HEK293 (cell line): ENCODE results near the gene COL1A1.

Experiments
- CTCF ChIA-PET: fragments of 350-600 bp; formaldehyde crosslinking; extraction: SDS; loops from one replicate; lab custom pipeline; 2021; ENCODE audit warnings: antibody characterized with exemption; lab: Yijun Ruan, JAX
- POLR2A ChIA-PET: fragments of 300-600 bp; formaldehyde crosslinking; extraction: SDS; loops from one replicate; lab custom pipeline; 2020; ENCODE audit warnings: antibody characterized with exemption, inconsistent platforms; lab: Yijun Ruan, JAX
- H3K27ac ChIP-seq: fragments of 200-500 bp; sonication (Bioruptor generic); 2 replicates; pipeline ENCODE4 v1.5.1; 2014; ENCODE audit warnings: low read depth, low read length, control low read depth, inconsistent platforms; ENCODE audit errors: extremely low read depth
- H3K36me3 ChIP-seq, 2 experiments: fragments of 200-500 bp in 1 of 2; sonication (Bioruptor generic) in 1 of 2; 1 replicate in 1 of 2; 2 replicates in 1 of 2; pipeline ENCODE4 v1.5.1; 2014 to 2017; ENCODE audit warnings: inconsistent platforms in 2 of 2, low read length in 2 of 2; ENCODE audit not compliant: control insufficient read depth in 2 of 2, insufficient read depth in 1 of 2
- H3K4me1 ChIP-seq: fragments of 200-500 bp; sonication (Bioruptor generic); 2 replicates; pipeline ENCODE4 v1.5.1; 2014; ENCODE audit warnings: mild to moderate bottlenecking, low read length, inconsistent platforms; ENCODE audit not compliant: control insufficient read depth, insufficient read depth
- H3K4me3 ChIP-seq: 2 replicates; pipeline ENCODE4 v1.5.1; 2011; ENCODE audit warnings: low read depth, mild to moderate bottlenecking, control low read depth, low read length, moderate library complexity
- H3K9me3 ChIP-seq: fragments of 200-500 bp; sonication (Bioruptor generic); 2 replicates; pipeline ENCODE4 v1.5.1; 2014; ENCODE audit warnings: low read depth, low read length, inconsistent platforms; ENCODE audit not compliant: control insufficient read depth, insufficient read depth
- GLIS1 ChIP-seq: fragments of 450-650 bp; formaldehyde crosslinking; IDR thresholded peaks from 2 replicates; pipeline ENCODE4 v1.5.1; 2016; ENCODE audit warnings: missing biosample characterization, missing genetic modification characterization
- GLIS2 ChIP-seq: fragments of 450-650 bp; formaldehyde crosslinking; IDR thresholded peaks from 2 replicates; pipeline ENCODE4 v1.5.1; 2016; ENCODE audit warnings: missing biosample characterization, missing genetic modification characterization
- KLF8 ChIP-seq: fragments of 450-650 bp; formaldehyde crosslinking; IDR thresholded peaks from 2 replicates; pipeline ENCODE4 v1.5.1; 2016; ENCODE audit warnings: missing biosample characterization, missing genetic modification characterization
- OSR2 ChIP-seq: fragments of 450-650 bp; formaldehyde crosslinking; IDR thresholded peaks from 2 replicates; pipeline ENCODE4 v1.5.1; 2016; ENCODE audit warnings: missing biosample characterization, missing genetic modification characterization
- OVOL3 ChIP-seq: fragments of 450-650 bp; formaldehyde crosslinking; IDR thresholded peaks from 2 replicates; pipeline ENCODE4 v1.5.1; 2016; ENCODE audit warnings: missing biosample characterization, missing genetic modification characterization
- SETDB1 ChIP-seq: IDR thresholded peaks from one replicate; pipeline ENCODE4 v1.6.1; 2017; ENCODE audit warnings: mild to moderate bottlenecking, low read length, moderate library complexity, mixed read lengths; ENCODE audit not compliant: insufficient read length
- ZBTB20 ChIP-seq: fragments of 450-650 bp; formaldehyde crosslinking; IDR thresholded peaks from 2 replicates; pipeline ENCODE4 v1.5.1; 2016; ENCODE audit warnings: missing biosample characterization, missing genetic modification characterization
- ZBTB48 ChIP-seq: fragments of 450-650 bp; formaldehyde crosslinking; IDR thresholded peaks from 2 replicates; pipeline ENCODE4 v1.5.1; 2016; ENCODE audit warnings: missing biosample characterization, missing genetic modification characterization
- ZNF223 ChIP-seq: fragments of 450-650 bp; formaldehyde crosslinking; IDR thresholded peaks from 2 replicates; pipeline ENCODE4 v1.5.1; 2016; ENCODE audit warnings: missing biosample characterization, missing genetic modification characterization
- ZNF24 ChIP-seq: fragments of 450-650 bp; formaldehyde crosslinking; IDR thresholded peaks from 2 replicates; pipeline ENCODE4 v1.5.1; 2016; ENCODE audit warnings: missing biosample characterization, missing genetic modification characterization
- ZNF335 ChIP-seq: fragments of 450-650 bp; formaldehyde crosslinking; conservative IDR thresholded peaks from 2 replicates; pipeline ENCODE4 v1.5.1; 2016; ENCODE audit warnings: missing biosample characterization, missing genetic modification characterization
- ZNF610 ChIP-seq: fragments of 450-650 bp; formaldehyde crosslinking; IDR thresholded peaks from 2 replicates; pipeline ENCODE4 v1.5.1; 2016; ENCODE audit warnings: missing biosample characterization, missing genetic modification characterization, borderline replicate concordance
- ZNF660 ChIP-seq: fragments of 450-650 bp; IDR thresholded peaks from 2 replicates; pipeline ENCODE4 v1.5.1; 2018; ENCODE audit warnings: missing biosample characterization, mild to moderate bottlenecking, missing genetic modification characterization
- ZSCAN30 ChIP-seq: fragments of 450-650 bp; IDR thresholded peaks from 2 replicates; pipeline ENCODE4 v1.5.1; 2018; ENCODE audit warnings: missing biosample characterization, mild to moderate bottlenecking, missing genetic modification characterization, moderate library complexity
- TF ChIP-seq, protein P1 (sequence below): fragments of 450-650 bp; formaldehyde crosslinking; IDR thresholded peaks from 2 replicates; pipeline ENCODE4 v1.5.1; 2016; ENCODE audit warnings: missing biosample characterization, missing genetic modification characterization
- TF ChIP-seq, protein P2 (sequence below): fragments of 450-650 bp; formaldehyde crosslinking; conservative IDR thresholded peaks from 2 replicates; pipeline ENCODE4 v1.5.1; 2016; ENCODE audit warnings: low read depth, missing biosample characterization, missing genetic modification characterization
- TF ChIP-seq, protein P3 (sequence below): fragments of 450-650 bp; formaldehyde crosslinking; optimal IDR thresholded peaks from 2 replicates; pipeline ENCODE3; 2016; ENCODE audit warnings: missing biosample characterization, mild to moderate bottlenecking, missing genetic modification characterization
- TF ChIP-seq, protein P4 (sequence below): fragments of 450-650 bp; formaldehyde crosslinking; IDR thresholded peaks from 2 replicates; pipeline ENCODE4 v1.5.1; 2016; ENCODE audit warnings: missing biosample characterization, missing genetic modification characterization
- TF ChIP-seq, protein P5 (sequence below): fragments of 450-650 bp; formaldehyde crosslinking; IDR thresholded peaks from 2 replicates; pipeline ENCODE4 v1.5.1; 2017; ENCODE audit warnings: missing biosample characterization, missing genetic modification characterization

Gene COL1A1

DNA sequence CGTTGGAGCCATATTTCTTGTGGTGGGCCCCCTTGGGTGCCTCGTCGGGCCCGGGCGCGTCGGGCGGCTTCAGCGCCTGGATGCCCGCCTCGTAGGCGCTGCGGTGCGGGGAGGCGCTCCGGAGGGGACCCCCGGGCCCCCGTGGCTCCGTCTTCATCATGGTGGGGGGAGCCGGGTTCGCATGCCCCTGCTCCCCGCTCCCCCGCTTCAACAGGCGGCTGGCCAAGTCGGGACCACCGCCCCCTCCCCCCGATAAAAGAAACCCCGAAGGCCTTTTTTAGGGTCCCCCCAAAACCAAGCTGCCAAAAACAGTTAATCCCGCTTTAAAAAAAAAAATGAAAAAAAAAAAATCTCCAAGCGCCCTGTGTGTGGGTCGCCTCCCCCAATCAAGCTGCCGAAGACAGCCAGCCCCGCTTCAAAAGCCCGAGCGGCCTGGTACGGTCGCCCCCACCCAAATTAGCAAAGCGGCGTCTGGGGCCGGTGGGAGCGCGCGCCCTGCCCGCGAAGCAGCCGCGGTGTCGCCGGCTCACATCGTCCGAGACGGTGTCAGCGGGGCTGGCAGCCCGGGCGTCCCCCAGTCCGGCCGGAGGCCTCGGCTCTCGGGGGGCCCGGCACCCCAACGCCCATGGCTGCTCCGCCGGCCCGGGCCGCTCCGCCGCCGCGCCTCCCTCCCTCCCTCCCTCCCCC lies 50.9 kb downstream of the COL1A1 start, which contains the start of gene PPP1R9B (continued):
- peak; percentile 39 for TF ChIP-seq ZNF335 (tag by site-specific recombination)
- TF ChIP-seq, all 188 proteins: peak for 9

DNA sequence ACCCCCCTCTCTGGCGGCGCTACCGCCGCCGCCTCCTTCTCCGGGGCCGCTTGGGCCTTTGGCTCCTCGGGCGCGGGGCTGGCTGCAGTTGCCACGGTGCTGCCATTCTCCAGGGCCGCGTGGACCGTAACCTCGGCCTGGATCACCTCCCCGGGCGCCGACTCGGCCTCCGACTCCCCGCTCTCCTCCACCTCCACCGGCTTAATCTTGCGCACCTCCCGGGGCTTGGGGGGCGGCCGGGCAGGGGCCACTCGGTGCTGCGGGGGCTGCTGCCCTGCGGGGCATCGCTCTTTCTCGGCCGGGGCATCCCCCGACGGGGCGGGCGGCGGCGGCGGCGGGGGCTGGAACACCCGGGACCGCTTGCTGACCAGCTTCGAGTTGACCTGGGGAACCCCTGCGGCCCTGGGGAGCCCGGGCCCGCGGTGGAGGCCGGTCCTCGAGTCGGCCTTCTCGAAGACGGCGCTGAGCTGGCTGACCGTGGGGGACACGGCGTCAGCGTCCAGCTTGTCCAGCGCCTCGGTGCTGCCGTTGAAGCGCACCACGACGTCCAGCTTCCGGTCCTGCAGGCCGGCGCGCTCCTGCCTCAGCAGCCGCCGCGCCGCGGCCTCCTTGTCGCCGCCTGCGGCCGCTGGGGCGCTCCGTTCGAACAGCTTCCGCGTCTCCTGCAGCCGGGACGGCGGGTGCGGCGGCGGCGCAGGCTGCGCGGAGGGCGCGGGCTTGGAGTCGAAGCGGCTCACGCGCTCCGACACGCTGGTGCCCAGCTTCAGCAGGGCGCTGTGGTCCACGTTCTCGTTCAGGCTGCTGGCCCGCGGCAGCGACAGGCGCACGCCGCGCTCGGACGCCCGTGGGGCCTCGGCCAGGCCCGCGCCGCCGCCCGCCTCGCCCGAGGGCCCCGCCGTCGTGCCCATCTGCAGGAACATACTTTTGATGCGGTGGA lies 51.7 kb downstream of the COL1A1 start:
- POLR2A ChIA-PET = interaction anchor here (0.6 to 1.7 kb wide), 4 partner anchors 10 to 94 kb away, joined by 3 to 9 read pairs (median 3); no protein-coding TSS in a partner anchor
- CTCF ChIA-PET = interaction anchor here (0.5 to 7.4 kb wide), 8 partner anchors 10 to 679 kb away, joined by 3 to 105 read pairs (median 6); partner anchors contain the start of gene PDK2
- TF ChIP-seq OVOL3 (no peak), ZNF24 (no peak), ZBTB48 (tag by site-specific recombination) (no peak), KLF8 (tag by site-specific recombination) (no peak), GLIS1 (tag by site-specific recombination) (peak; percentile 20; the same call in 1 of the 2 replicates), OSR2 (0 out of 2 replicates have a peak, but pooled peaks have one; percentile 7), ZSCAN30 (tag by site-specific recombination) (peak; percentile 62; the same call in 1 of the 2 replicates), SETDB1 (no peak), ZNF660 (peak; percentile 56; the same call in 1 of the 2 replicates), ZNF610 (tag by site-specific recombination) (no peak), ZBTB20 (peak; percentile 43), GLIS2 (peak; percentile 60), ZNF223 (tag by site-specific recombination) (peak; percentile 68; the same call in 1 of the 2 replicates)
- TF ChIP-seq, protein P1, sequence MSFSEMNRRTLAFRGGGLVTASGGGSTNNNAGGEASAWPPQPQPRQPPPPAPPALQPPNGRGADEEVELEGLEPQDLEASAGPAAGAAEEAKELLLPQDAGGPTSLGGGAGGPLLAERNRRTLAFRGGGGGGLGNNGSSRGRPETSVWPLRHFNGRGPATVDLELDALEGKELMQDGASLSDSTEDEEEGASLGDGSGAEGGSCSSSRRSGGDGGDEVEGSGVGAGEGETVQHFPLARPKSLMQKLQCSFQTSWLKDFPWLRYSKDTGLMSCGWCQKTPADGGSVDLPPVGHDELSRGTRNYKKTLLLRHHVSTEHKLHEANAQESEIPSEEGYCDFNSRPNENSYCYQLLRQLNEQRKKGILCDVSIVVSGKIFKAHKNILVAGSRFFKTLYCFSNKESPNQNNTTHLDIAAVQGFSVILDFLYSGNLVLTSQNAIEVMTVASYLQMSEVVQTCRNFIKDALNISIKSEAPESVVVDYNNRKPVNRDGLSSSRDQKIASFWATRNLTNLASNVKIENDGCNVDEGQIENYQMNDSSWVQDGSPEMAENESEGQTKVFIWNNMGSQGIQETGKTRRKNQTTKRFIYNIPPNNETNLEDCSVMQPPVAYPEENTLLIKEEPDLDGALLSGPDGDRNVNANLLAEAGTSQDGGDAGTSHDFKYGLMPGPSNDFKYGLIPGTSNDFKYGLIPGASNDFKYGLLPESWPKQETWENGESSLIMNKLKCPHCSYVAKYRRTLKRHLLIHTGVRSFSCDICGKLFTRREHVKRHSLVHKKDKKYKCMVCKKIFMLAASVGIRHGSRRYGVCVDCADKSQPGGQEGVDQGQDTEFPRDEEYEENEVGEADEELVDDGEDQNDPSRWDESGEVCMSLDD (tag by site-specific recombination) = 0 out of 2 replicates have a peak, but pooled peaks have one; percentile 43
- TF ChIP-seq, protein P2, sequence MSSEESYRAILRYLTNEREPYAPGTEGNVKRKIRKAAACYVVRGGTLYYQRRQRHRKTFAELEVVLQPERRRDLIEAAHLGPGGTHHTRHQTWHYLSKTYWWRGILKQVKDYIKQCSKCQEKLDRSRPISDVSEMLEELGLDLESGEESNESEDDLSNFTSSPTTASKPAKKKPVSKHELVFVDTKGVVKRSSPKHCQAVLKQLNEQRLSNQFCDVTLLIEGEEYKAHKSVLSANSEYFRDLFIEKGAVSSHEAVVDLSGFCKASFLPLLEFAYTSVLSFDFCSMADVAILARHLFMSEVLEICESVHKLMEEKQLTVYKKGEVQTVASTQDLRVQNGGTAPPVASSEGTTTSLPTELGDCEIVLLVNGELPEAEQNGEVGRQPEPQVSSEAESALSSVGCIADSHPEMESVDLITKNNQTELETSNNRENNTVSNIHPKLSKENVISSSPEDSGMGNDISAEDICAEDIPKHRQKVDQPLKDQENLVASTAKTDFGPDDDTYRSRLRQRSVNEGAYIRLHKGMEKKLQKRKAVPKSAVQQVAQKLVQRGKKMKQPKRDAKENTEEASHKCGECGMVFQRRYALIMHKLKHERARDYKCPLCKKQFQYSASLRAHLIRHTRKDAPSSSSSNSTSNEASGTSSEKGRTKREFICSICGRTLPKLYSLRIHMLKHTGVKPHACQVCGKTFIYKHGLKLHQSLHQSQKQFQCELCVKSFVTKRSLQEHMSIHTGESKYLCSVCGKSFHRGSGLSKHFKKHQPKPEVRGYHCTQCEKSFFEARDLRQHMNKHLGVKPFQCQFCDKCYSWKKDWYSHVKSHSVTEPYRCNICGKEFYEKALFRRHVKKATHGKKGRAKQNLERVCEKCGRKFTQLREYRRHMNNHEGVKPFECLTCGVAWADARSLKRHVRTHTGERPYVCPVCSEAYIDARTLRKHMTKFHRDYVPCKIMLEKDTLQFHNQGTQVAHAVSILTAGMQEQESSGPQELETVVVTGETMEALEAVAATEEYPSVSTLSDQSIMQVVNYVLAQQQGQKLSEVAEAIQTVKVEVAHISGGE (tag by site-specific recombination) = peak; percentile 63; the same call in 1 of the 2 replicates
- TF ChIP-seq, protein P3, sequence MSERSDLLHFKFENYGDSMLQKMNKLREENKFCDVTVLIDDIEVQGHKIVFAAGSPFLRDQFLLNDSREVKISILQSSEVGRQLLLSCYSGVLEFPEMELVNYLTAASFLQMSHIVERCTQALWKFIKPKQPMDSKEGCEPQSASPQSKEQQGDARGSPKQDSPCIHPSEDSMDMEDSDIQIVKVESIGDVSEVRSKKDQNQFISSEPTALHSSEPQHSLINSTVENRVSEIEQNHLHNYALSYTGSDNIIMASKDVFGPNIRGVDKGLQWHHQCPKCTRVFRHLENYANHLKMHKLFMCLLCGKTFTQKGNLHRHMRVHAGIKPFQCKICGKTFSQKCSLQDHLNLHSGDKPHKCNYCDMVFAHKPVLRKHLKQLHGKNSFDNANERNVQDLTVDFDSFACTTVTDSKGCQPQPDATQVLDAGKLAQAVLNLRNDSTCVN (tag by site-specific recombination) = peak; percentile 78
- TF ChIP-seq, protein P4, sequence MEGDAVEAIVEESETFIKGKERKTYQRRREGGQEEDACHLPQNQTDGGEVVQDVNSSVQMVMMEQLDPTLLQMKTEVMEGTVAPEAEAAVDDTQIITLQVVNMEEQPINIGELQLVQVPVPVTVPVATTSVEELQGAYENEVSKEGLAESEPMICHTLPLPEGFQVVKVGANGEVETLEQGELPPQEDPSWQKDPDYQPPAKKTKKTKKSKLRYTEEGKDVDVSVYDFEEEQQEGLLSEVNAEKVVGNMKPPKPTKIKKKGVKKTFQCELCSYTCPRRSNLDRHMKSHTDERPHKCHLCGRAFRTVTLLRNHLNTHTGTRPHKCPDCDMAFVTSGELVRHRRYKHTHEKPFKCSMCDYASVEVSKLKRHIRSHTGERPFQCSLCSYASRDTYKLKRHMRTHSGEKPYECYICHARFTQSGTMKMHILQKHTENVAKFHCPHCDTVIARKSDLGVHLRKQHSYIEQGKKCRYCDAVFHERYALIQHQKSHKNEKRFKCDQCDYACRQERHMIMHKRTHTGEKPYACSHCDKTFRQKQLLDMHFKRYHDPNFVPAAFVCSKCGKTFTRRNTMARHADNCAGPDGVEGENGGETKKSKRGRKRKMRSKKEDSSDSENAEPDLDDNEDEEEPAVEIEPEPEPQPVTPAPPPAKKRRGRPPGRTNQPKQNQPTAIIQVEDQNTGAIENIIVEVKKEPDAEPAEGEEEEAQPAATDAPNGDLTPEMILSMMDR (tag by site-specific recombination) = peak; percentile 31
- TF ChIP-seq, protein P5, sequence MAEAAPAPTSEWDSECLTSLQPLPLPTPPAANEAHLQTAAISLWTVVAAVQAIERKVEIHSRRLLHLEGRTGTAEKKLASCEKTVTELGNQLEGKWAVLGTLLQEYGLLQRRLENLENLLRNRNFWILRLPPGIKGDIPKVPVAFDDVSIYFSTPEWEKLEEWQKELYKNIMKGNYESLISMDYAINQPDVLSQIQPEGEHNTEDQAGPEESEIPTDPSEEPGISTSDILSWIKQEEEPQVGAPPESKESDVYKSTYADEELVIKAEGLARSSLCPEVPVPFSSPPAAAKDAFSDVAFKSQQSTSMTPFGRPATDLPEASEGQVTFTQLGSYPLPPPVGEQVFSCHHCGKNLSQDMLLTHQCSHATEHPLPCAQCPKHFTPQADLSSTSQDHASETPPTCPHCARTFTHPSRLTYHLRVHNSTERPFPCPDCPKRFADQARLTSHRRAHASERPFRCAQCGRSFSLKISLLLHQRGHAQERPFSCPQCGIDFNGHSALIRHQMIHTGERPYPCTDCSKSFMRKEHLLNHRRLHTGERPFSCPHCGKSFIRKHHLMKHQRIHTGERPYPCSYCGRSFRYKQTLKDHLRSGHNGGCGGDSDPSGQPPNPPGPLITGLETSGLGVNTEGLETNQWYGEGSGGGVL = peak; percentile 44; the same call in 1 of the 2 replicates

More for the DNA sequence above, 51.7 kb downstream of the COL1A1 start:
- Histone ChIP-seq H3K27ac (peak overlapping the region; percentile 93), H3K9me3 (no peaks in the 10 kb centered on the region), H3K36me3 (peaks cover 5 to 31% of the 10 kb centered on the region in 2 experiments; a peak in 2 of 3 replicates), H3K4me3 (peak overlapping the region; percentile 77), H3K4me1 (peaks cover 15% of the 10 kb centered on the region)
